Measurements from ENCODE around the gene ARL15. TPM values are rescaled to one million over a fixed set of nuclear protein-coding genes. Genes with fewer than 3 reads are reported as not detected.

The ARL15 gene
- total and polyA plus RNA-seq, 2 of the 4 experiments (the other 2 are of a cell fraction): 7.3 to 19.2 TPM

DNA sequence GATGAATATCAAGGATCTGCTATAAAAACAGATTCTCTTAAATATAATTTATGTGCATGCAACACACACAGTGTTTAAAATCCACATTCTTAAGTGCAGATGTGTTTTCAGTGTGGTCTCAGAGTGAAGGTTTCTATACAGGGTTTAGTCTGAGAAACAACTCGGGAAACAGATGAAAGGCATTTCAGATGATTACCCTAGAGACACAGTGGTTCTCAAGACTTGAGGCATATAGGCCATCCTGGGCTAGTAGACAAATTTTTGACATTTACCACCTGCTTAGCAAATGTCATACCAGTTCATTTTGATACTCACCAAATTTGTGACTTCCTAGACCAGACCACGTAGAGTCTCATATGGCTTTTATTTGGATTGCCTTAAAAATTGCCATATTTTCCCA is 216.5 kb downstream of the ARL15 start:
- H3K23ac ChIP-seq (ENCODE audit: low read depth, low read length): no peak overlapping the region
- no peak overlapping the region for H4K5ac ChIP-seq (ENCODE audit: low read depth, low read length)
- TF ChIP-seq CEBPB (IDR thresholded peaks at IDR 0.05; ENCODE audit: low read depth, low read length): no peak
- no TSS peak for BruUV-seq (replicated peaks)
- intact Hi-C loops (cut with micrococcal nuclease) (no loop called here), dilution Hi-C loops (cut with HindIII; ENCODE audit: low sequenced_read_pairs, unreplicated experiment) (no loop called here), in situ Hi-C loops (cut with MboI; ENCODE audit: low sequenced_read_pairs) (no loop called here)
- ChIA-PET CTCF (no interaction called here), POLR2A (ENCODE audit: unreplicated experiment) (no interaction called here)
- 50% methylated on average over 1 of the region's 2 CpGs; no CpG with 5 or more reads in 1 of the 2 experiments for WGBS, 2 experiments (ENCODE audit: extremely low coverage in 2 of 2, insufficient read length in 1 of 2)
- no peaks in the 10 kb centered on the region for H3K9me1 ChIP-seq (ENCODE audit: insufficient read depth, low read length)
- no peak overlapping the region for H3K14ac ChIP-seq (replicated peaks; ENCODE audit: low read depth, low read length)
- no peak overlapping the region for H2BK120ac ChIP-seq (ENCODE audit: low read depth, low read length)
- no peak overlapping the region for H3K56ac ChIP-seq (ENCODE audit: extremely low read depth, insufficient read depth, low read length)
- no peaks in the 10 kb centered on the region; a peak in 1 of 4 replicates for H3K79me1 ChIP-seq (ENCODE audit: low read depth in 1 of 2, low read length in 2 of 2)
- no peak overlapping the region for H3K4me2 ChIP-seq (ENCODE audit: low read depth, low read length)
- H3K27me3 ChIP-seq (ENCODE audit: control insufficient read depth, insufficient read depth, low read length): no peaks in the 10 kb centered on the region
- no peak overlapping the region for H3K9ac ChIP-seq (ENCODE audit: low read depth, low read length)
- H3K4ac ChIP-seq (ENCODE audit: low read depth, low read length): no peak overlapping the region
- H4K91ac ChIP-seq (ENCODE audit: insufficient read depth, low read depth, low read length): no peak overlapping the region
- no peaks in the 10 kb centered on the region for H3K9me3 ChIP-seq (ENCODE audit: control insufficient read depth, insufficient read depth, low read length)
- no peak overlapping the region for H2AK5ac ChIP-seq (ENCODE audit: low read depth, low read length)
- H2AFZ ChIP-seq (replicated peaks; ENCODE audit: low read length, poor library complexity): no peak overlapping the region
- H3K4me1 ChIP-seq (ENCODE audit: control insufficient read depth, insufficient read depth, low read length): peaks cover 6% of the 10 kb centered on the region; the same call in 1 of the 2 replicates
- H4K20me1 ChIP-seq (ENCODE audit: insufficient read depth, low read length): no peaks in the 10 kb centered on the region
- no peak for ATAC-seq (ENCODE audit: low read depth)
- no peak overlapping the region for H2AK9ac ChIP-seq (replicated peaks; ENCODE audit: low read depth, low read length, poor library complexity)
- H3K18ac ChIP-seq (ENCODE audit: low read depth, low read length): no peak overlapping the region
- H3K36me3 ChIP-seq (ENCODE audit: control insufficient read depth, insufficient read depth, low read length): no peaks in the 10 kb centered on the region
- peak overlapping the region; percentile 46; the same call in 1 of the 2 replicates for H2BK20ac ChIP-seq (ENCODE audit: low read depth, low read length)
- H4K8ac ChIP-seq (ENCODE audit: low read depth in 2 of 2, low read length in 2 of 2): no peak overlapping the region
- no peak overlapping the region for H3K27ac ChIP-seq (ENCODE audit: insufficient read depth, low read length)
- peak; percentile 33 for DNase-seq
- H2BK5ac ChIP-seq (ENCODE audit: low read depth, low read length, poor library complexity, severe bottlenecking): no peak overlapping the region
- 0 out of 3 replicates have a peak overlapping the region, but pooled peaks have one; percentile 34 for H2BK15ac ChIP-seq (ENCODE audit: low read depth, low read length)
- no peak overlapping the region for H3K4me3 ChIP-seq (ENCODE audit: insufficient read depth, low read depth, low read length)
